Effector CD4-positive, alpha-beta T cell (primary cell): ENCODE data around the gene MYO19.
"Not testable (repeated sequence)": the region's sequence is repeated elsewhere in the genome, so short reads cannot be mapped to it uniquely, and the experiment has no call there.

Experiments
- DNase-seq: peaks from one replicate; pipeline ENCODE4 v3.0.0-alpha.2; 2020

Gene MYO19

GRCh38 chr17:36461330-36462110, 73.1 kb downstream of the MYO19 start:
- DNase-seq = no peak

- DNase-seq = no peak
Measured at GRCh38 chr17:36460265-36460937, 74.3 kb downstream of the MYO19 start.

- DNase-seq = no peak
Measured at GRCh38 chr17:36459601-36460000, 75.1 kb downstream of the MYO19 start.

GRCh38 chr17:36459045-36459444, 75.6 kb downstream of the MYO19 start:
- DNase-seq = no peak

- DNase-seq = not testable (repeated sequence)
Measured at GRCh38 chr17:36457701-36458100, 77.0 kb downstream of the MYO19 start.

GRCh38 chr17:36452888-36453287, 81.8 kb downstream of the MYO19 start:
- DNase-seq = not testable (repeated sequence)

GRCh38 chr17:36449997-36450396, 84.7 kb downstream of the MYO19 start:
- DNase-seq = not testable (repeated sequence)
